Measurements from ENCODE around the gene FAIM2. TPM values are rescaled to one million over a fixed set of nuclear protein-coding genes. Genes with fewer than 3 reads are reported as not detected.

Gene FAIM2
- total and polyA plus RNA-seq, 2 donors (not counting 1 experiment from before 2014, with no cell fraction given) = 0.50 to 1.00 TPM

- Histone ChIP-seq H3K79me2 (ENCODE audit: control insufficient read depth, insufficient read depth, low read length) (no peaks in the 10 kb centered on the region), H3K4me1 (ENCODE audit: control insufficient read depth, extremely low read depth, insufficient read depth, low read length) (peaks cover 18% of the 10 kb centered on the region), H3K4me3 (replicated peaks in 1 of 4; ENCODE audit: control extremely low read depth in 1 of 4, insufficient read depth in 1 of 4, low read depth in 3 of 4, low read length in 4 of 4) (no peak overlapping the region), H3K27me3 (ENCODE audit: control insufficient read depth, insufficient read depth, low read length) (peaks cover 8% of the 10 kb centered on the region), H2AFZ (ENCODE audit: low read length) (no peak overlapping the region), H3K36me3 (ENCODE audit: control insufficient read depth, insufficient read depth, low read length) (no peaks in the 10 kb centered on the region), H3K9ac (ENCODE audit: insufficient read depth, low read length) (no peak overlapping the region), H4K20me1 (ENCODE audit: control insufficient read depth, extremely low read depth, insufficient read depth, low read length) (no peaks in the 10 kb centered on the region), H3K9me3 (ENCODE audit: control insufficient read depth, insufficient read depth, low read depth, low read length) (no peaks in the 10 kb centered on the region), H3K27ac (ENCODE audit: insufficient read depth, low read length) (no peak overlapping the region), H3K4me2 (ENCODE audit: extremely low read depth, insufficient read depth, low read length) (no peak overlapping the region)
- no peak for TF ChIP-seq EZH2 (IDR thresholded peaks at IDR 0.05; ENCODE audit: low read length, missing control alignments)
- TF ChIP-seq CTCF (conservative IDR thresholded peaks at IDR 0.05 in 1 of 2, IDR thresholded peaks at IDR 0.05 in 1 of 2; ENCODE audit: low read depth in 1 of 2, low read length in 2 of 2) = no peak
- DNase-seq (ENCODE audit: low read depth in 2 of 2) = no peak
Observed at GRCh38 chr12:49871263-49871561, 32.5 kb downstream of the FAIM2 start.

GRCh38 chr12:49870501-49871262 is 33.0 kb downstream of the FAIM2 start:
- no peaks in the 10 kb centered on the region for H3K36me3 ChIP-seq (ENCODE audit: control insufficient read depth, insufficient read depth, low read length)
- TF ChIP-seq EZH2 (IDR thresholded peaks at IDR 0.05; ENCODE audit: low read length, missing control alignments) (no peak), CTCF (conservative IDR thresholded peaks at IDR 0.05 in 1 of 2, IDR thresholded peaks at IDR 0.05 in 1 of 2; ENCODE audit: low read depth in 1 of 2, low read length in 2 of 2) (no peak)
- no peak overlapping the region for H3K27ac ChIP-seq (ENCODE audit: insufficient read depth, low read length)
- H3K4me3 ChIP-seq (replicated peaks in 1 of 4; ENCODE audit: control extremely low read depth in 1 of 4, insufficient read depth in 1 of 4, low read depth in 3 of 4, low read length in 4 of 4) = no peak overlapping the region
- no peak overlapping the region for H3K9ac ChIP-seq (ENCODE audit: insufficient read depth, low read length)
- no peaks in the 10 kb centered on the region for H3K9me3 ChIP-seq (ENCODE audit: control insufficient read depth, insufficient read depth, low read depth, low read length)
- H3K27me3 ChIP-seq (ENCODE audit: control insufficient read depth, insufficient read depth, low read length) = peaks cover 8% of the 10 kb centered on the region
- no peak overlapping the region for H2AFZ ChIP-seq (ENCODE audit: low read length)
- no peaks in the 10 kb centered on the region for H3K79me2 ChIP-seq (ENCODE audit: control insufficient read depth, insufficient read depth, low read length)
- no peak overlapping the region for H3K4me2 ChIP-seq (ENCODE audit: extremely low read depth, insufficient read depth, low read length)
- peaks cover 18% of the 10 kb centered on the region for H3K4me1 ChIP-seq (ENCODE audit: control insufficient read depth, extremely low read depth, insufficient read depth, low read length)
- no peaks in the 10 kb centered on the region for H4K20me1 ChIP-seq (ENCODE audit: control insufficient read depth, extremely low read depth, insufficient read depth, low read length)
- no peak for DNase-seq (ENCODE audit: low read depth in 2 of 2)

- Histone ChIP-seq H3K4me3 (replicated peaks in 1 of 4; ENCODE audit: control extremely low read depth in 1 of 4, insufficient read depth in 1 of 4, low read depth in 3 of 4, low read length in 4 of 4) (no peak overlapping the region), H3K27me3 (ENCODE audit: control insufficient read depth, insufficient read depth, low read length) (peaks cover 14% of the 10 kb centered on the region), H3K27ac (ENCODE audit: insufficient read depth, low read length) (no peak overlapping the region), H3K9ac (ENCODE audit: insufficient read depth, low read length) (no peak overlapping the region), H3K36me3 (ENCODE audit: control insufficient read depth, insufficient read depth, low read length) (no peaks in the 10 kb centered on the region), H3K4me1 (ENCODE audit: control insufficient read depth, extremely low read depth, insufficient read depth, low read length) (peaks cover 18% of the 10 kb centered on the region), H3K79me2 (ENCODE audit: control insufficient read depth, insufficient read depth, low read length) (no peaks in the 10 kb centered on the region), H3K4me2 (ENCODE audit: extremely low read depth, insufficient read depth, low read length) (no peak overlapping the region), H4K20me1 (ENCODE audit: control insufficient read depth, extremely low read depth, insufficient read depth, low read length) (no peaks in the 10 kb centered on the region), H2AFZ (ENCODE audit: low read length) (no peak overlapping the region), H3K9me3 (ENCODE audit: control insufficient read depth, insufficient read depth, low read depth, low read length) (no peaks in the 10 kb centered on the region)
- TF ChIP-seq EZH2 (IDR thresholded peaks at IDR 0.05; ENCODE audit: low read length, missing control alignments) (no peak), CTCF (conservative IDR thresholded peaks at IDR 0.05 in 1 of 2, IDR thresholded peaks at IDR 0.05 in 1 of 2; ENCODE audit: low read depth in 1 of 2, low read length in 2 of 2) (no peak)
- DNase-seq (ENCODE audit: low read depth in 2 of 2) = no peak
Observed at GRCh38 chr12:49869816-49870500, 33.7 kb downstream of the FAIM2 start.

Measured in fibroblast of lung (primary cell).